GM12878 (cell line): ENCODE results near the gene HMGB4. TPM values are rescaled to one million over a fixed set of nuclear protein-coding genes. Genes with fewer than 3 reads are reported as not detected.

ENCODE experiments used
- ATAC-seq: fragments of 200-7000 bp; cut with Tn5 transposase; 3 replicates; pipeline ENCODE4 v1.9.1; 2020; ENCODE audit warnings: mild to moderate bottlenecking, moderate library complexity
- BruUV-seq: library from RNA; stranded (reverse); fragments of 400-500 nt; replicated peaks from 2 replicates; lab custom pipeline; 2021; lab: Mats Ljungman, UMichigan
- CTCF ChIA-PET: fragments of 300-600 bp; sonication (Branson Sonifier 250); formaldehyde crosslinking; extraction: SDS; loops from one replicate; lab custom pipeline; 2021; ENCODE audit warnings: inconsistent platforms; lab: Yijun Ruan, JAX
- POLR2A ChIA-PET: fragments of 350-600 bp; formaldehyde crosslinking; extraction: SDS; loops from one replicate; lab custom pipeline; 2021; ENCODE audit warnings: inconsistent platforms; lab: Charles Lee
- RAD21 ChIA-PET: fragments of 300-600 bp; sonication (Branson Sonifier 250); formaldehyde crosslinking; loops from one replicate; lab custom pipeline; 2023; ENCODE audit warnings: antibody characterized with exemption; ENCODE audit not compliant: unreplicated experiment; lab: Charles Lee
- SMC1A ChIA-PET: fragments of 300-600 bp; sonication (Branson Sonifier 250); formaldehyde crosslinking; loops from one replicate; lab custom pipeline; 2023; ENCODE audit not compliant: unreplicated experiment, uncharacterized antibody; lab: Charles Lee
- DNase-seq: peaks from one replicate; pipeline ENCODE4 v3.0.0-alpha.2; 2011; ENCODE audit warnings: low read depth, low spot score
- FAIRE-seq: peaks from 3 replicates; lab custom pipeline; 2011; peaks lifted over from hg19 to GRCh38; lab: Jason Lieb, UNC
- H2AFZ ChIP-seq: 2 replicates; pipeline ENCODE4 v1.6.0; 2011; ENCODE audit warnings: low read depth, low read length, control low read depth; ENCODE audit not compliant: control insufficient read depth
- H3K27ac ChIP-seq: 2 replicates; pipeline ENCODE4 v1.5.1; 2011; ENCODE audit warnings: control low read depth; ENCODE audit not compliant: control insufficient read depth, insufficient read depth
- H3K27me3 ChIP-seq, 2 experiments: replicated peaks in 1 of 2; 2 replicates each; pipeline versions ENCODE4 v1.6.0 to v1.6.1; 2011; ENCODE audit warnings: low read length in 1 of 2; ENCODE audit not compliant: control insufficient read depth in 2 of 2, insufficient read depth in 2 of 2
- H3K36me3 ChIP-seq, 2 experiments: 2 replicates each; pipeline ENCODE4 v1.5.1; 2011; ENCODE audit warnings: low read length in 1 of 2; ENCODE audit not compliant: control insufficient read depth in 2 of 2, insufficient read depth in 2 of 2
- H3K4me1 ChIP-seq: 2 replicates; pipeline ENCODE4 v1.6.1; 2011; ENCODE audit warnings: mild to moderate bottlenecking, low read length, moderate library complexity, mixed read lengths; ENCODE audit not compliant: control insufficient read depth, insufficient read depth
- H3K4me2 ChIP-seq: 2 replicates; pipeline ENCODE4 v1.6.0; 2011; ENCODE audit warnings: control low read depth; ENCODE audit not compliant: control insufficient read depth, insufficient read depth
- H3K4me3 ChIP-seq: fragments of 200-600 bp; sonication (generic); 2 replicates; pipeline ENCODE4 v1.5.1; 2016
- H3K79me2 ChIP-seq: 2 replicates; pipeline ENCODE4 v1.6.0; 2011; ENCODE audit warnings: low read length; ENCODE audit not compliant: control insufficient read depth, insufficient read depth
- H3K9ac ChIP-seq: 2 replicates; pipeline ENCODE4 v1.8.0; 2011; ENCODE audit warnings: low read length, control low read depth, mixed read lengths; ENCODE audit not compliant: control insufficient read depth, insufficient read depth
- H3K9me3 ChIP-seq: replicated peaks from 3 replicates; pipeline ENCODE4 v1.5.1; 2011; ENCODE audit warnings: mild to moderate bottlenecking, low read length; ENCODE audit not compliant: control insufficient read depth, insufficient read depth
- H4K20me1 ChIP-seq: 2 replicates; pipeline ENCODE4 v1.6.0; 2011; ENCODE audit not compliant: control insufficient read depth, insufficient read depth
- EP300 ChIP-seq, 2 experiments: fragments of 150-350 bp in 1 of 2; IDR thresholded peaks; 2 replicates each; pipeline ENCODE4 v1.6.1; 2011 to 2012; ENCODE audit warnings: low read depth in 2 of 2, low read length in 2 of 2, borderline replicate concordance in 1 of 2, improper control_type of control experiment in 1 of 2, inconsistent platforms in 1 of 2; ENCODE audit not compliant: control insufficient read depth in 1 of 2
- MTA3 ChIP-seq: IDR thresholded peaks from 2 replicates; pipeline ENCODE4 v1.6.1; 2012; ENCODE audit warnings: low read length, inconsistent platforms, borderline replicate concordance
- NFIC ChIP-seq: IDR thresholded peaks from 2 replicates; pipeline ENCODE4 v1.6.1; 2012; ENCODE audit warnings: low read depth, mild to moderate bottlenecking, inconsistent platforms, low read length, moderate library complexity
- NFYA ChIP-seq: IDR thresholded peaks from 2 replicates; pipeline ENCODE4 v1.6.1; 2011; ENCODE audit warnings: low read depth, mild to moderate bottlenecking, low read length, improper control_type of control experiment, borderline replicate concordance
- NRF1 ChIP-seq: conservative IDR thresholded peaks from 2 replicates; pipeline ENCODE4 v1.6.1; 2011; ENCODE audit warnings: mild to moderate bottlenecking, low read depth, low read length, improper control_type of control experiment
- PML ChIP-seq: IDR thresholded peaks from 2 replicates; pipeline ENCODE4 v1.6.1; 2012; ENCODE audit warnings: low read length, inconsistent platforms
- POU2F2 ChIP-seq: IDR thresholded peaks from 3 replicates; pipeline ENCODE4 v1.6.1; 2011; ENCODE audit warnings: low read depth, mild to moderate bottlenecking, low read length, borderline replicate concordance
- RELA ChIP-seq: fragments of 450-650 bp; IDR thresholded peaks from 2 replicates; pipeline ENCODE4 v1.8.0; 2014; ENCODE audit warnings: borderline replicate concordance; ENCODE audit not compliant: partially characterized antibody
- RFX5 ChIP-seq: IDR thresholded peaks from 2 replicates; pipeline ENCODE4 v1.6.1; 2011; ENCODE audit warnings: low read depth, low read length, improper control_type of control experiment
- SREBF1 ChIP-seq: IDR thresholded peaks from 2 replicates; pipeline ENCODE4 v1.6.1; 2012; ENCODE audit warnings: mild to moderate bottlenecking, low read length
- TCF3 ChIP-seq: IDR thresholded peaks from 2 replicates; pipeline ENCODE4 v1.6.1; 2012; ENCODE audit warnings: low read depth, mild to moderate bottlenecking, low read length, borderline replicate concordance; ENCODE audit not compliant: insufficient read depth
- WGBS: methylation state at CpG from one replicate; pipeline ENCODE4 v1.1.6; 2016; ENCODE audit warnings: low lambda C conversion rate; ENCODE audit not compliant: insufficient replicate concordance, insufficient coverage; ENCODE audit errors: missing lambda C conversion rate; 5-methylcytosine and 5-hydroxymethylcytosine counted together
- in situ Hi-C: fragments of 300-500 bp; cut with MboI; formaldehyde crosslinking; loops from 9 replicates; pipeline ENCODE4 v1.14.3; 2018; ENCODE audit warnings: mixed read lengths
- intact Hi-C: fragments of 100-400 bp; cut with micrococcal nuclease; formaldehyde crosslinking; loops from one replicate; pipeline ENCODE4 v1.14.2; 2022; ENCODE audit not compliant: unreplicated experiment
- polyA plus RNA-seq, 11 experiments: library from polyadenylated mRNA; depleted of rRNA in 4 of 11; unstranded in 6 of 11; stranded (reverse) in 5 of 11; fragments of >200 nt; fragmentation: Nextera tagmentation in 4 of 11; fragmentation: Illumina TruSeq in 1 of 11; extraction: Ambion mirVana in 4 of 11; extraction: Trizol in 1 of 11; gene quantifications; 1 replicate in 1 of 11; 2 replicates in 10 of 11; pipeline versions ENCODE4 v1.2.1 to v1.2.3, GENCODE V29; 2011 to 2016; ENCODE audit warnings: inconsistent platforms in 2 of 11, missing spikeins in 2 of 11, low read depth in 1 of 11
- total RNA-seq, 4 experiments: library from RNA; depleted of rRNA in 3 of 4; stranded (reverse); fragments of >200 nt in 3 of 4; fragmentation: Illumina TruSeq in 1 of 4; extraction: Trizol in 1 of 4; gene quantifications; 2 replicates each; pipeline versions ENCODE4 v1.2.1 to v1.2.3, GENCODE V29; 2013 to 2021
- TF ChIP-seq, protein P1 (sequence below): fragments of 450-650 bp; IDR thresholded peaks from 2 replicates; pipeline ENCODE4 v1.6.1; 2018; ENCODE audit warnings: borderline replicate concordance, mild to moderate bottlenecking; ENCODE audit not compliant: partially characterized antibody
- TF ChIP-seq, protein P2 (sequence below): fragments of 450-650 bp; formaldehyde crosslinking; IDR thresholded peaks from 2 replicates; pipeline ENCODE4 v1.4.0; 2020; ENCODE audit warnings: mild to moderate bottlenecking, moderate library complexity
- TF ChIP-seq, protein P3 (sequence below): fragments of 450-650 bp; IDR thresholded peaks from 2 replicates; pipeline ENCODE4 v1.6.1; 2014; ENCODE audit warnings: mild to moderate bottlenecking

HMGB4 gene
- total and polyA plus RNA-seq, 10 of the 15 experiments (the other 5 are each of a cell fraction or from before 2014, with no cell fraction given) = not detected

DNA sequence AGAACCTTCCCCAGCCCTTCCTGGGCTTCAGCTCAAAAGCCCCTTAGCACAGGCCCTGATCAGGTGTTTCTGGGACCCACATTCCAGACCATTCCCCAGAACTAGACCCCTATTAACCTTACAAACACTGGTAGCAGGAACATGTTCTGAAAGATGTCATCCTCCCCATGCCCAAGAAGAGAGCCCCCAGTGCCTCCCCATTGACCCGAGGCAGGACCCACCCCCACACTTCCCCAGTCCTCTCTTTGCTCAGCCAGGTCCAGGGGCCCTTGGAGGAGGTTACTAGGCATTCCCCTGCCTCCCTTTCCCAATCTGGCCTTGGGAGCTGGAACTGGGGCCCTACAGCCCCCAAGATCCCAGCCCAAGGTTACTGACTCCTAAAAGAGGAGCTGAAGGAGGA lies 38.9 kb upstream of the HMGB4 start:
- Histone ChIP-seq H3K27me3 (no peaks in the 10 kb centered on the region; a peak in 2 of 4 replicates), H3K4me1 (no peaks in the 10 kb centered on the region), H3K9ac (no peak overlapping the region), H3K36me3 (no peaks in the 10 kb centered on the region), H2AFZ (no peak overlapping the region), H3K9me3 (no peaks in the 10 kb centered on the region), H3K79me2 (no peaks in the 10 kb centered on the region), H3K27ac (no peak overlapping the region), H3K4me2 (no peak overlapping the region), H3K4me3 (no peak overlapping the region), H4K20me1 (no peaks in the 10 kb centered on the region)
- DNase-seq (no peak), FAIRE-seq (no peak), ATAC-seq (no peak)
- in situ Hi-C loops = no loop called here
- ChIA-PET CTCF (no interaction called here), POLR2A (no interaction called here), RAD21 (no interaction called here), SMC1A (no interaction called here)
- intact Hi-C loops = no loop called here
- WGBS = no CpG with 5 or more reads among the region's 1 CpG
- TF ChIP-seq PML (no peak), EP300 (IDR thresholded peaks at IDR 0.05; ENCODE audit: borderline replicate concordance in 1 of 2, control insufficient read depth in 1 of 2, low read depth in 2 of 2, low read length in 2 of 2) (no peak), POU2F2 (no peak), RELA (no peak), SREBF1 (no peak), NRF1 (no peak), MTA3 (no peak), RFX5 (no peak), NFIC (no peak), NFYA (no peak), TCF3 (no peak)
- TF ChIP-seq, protein P1, sequence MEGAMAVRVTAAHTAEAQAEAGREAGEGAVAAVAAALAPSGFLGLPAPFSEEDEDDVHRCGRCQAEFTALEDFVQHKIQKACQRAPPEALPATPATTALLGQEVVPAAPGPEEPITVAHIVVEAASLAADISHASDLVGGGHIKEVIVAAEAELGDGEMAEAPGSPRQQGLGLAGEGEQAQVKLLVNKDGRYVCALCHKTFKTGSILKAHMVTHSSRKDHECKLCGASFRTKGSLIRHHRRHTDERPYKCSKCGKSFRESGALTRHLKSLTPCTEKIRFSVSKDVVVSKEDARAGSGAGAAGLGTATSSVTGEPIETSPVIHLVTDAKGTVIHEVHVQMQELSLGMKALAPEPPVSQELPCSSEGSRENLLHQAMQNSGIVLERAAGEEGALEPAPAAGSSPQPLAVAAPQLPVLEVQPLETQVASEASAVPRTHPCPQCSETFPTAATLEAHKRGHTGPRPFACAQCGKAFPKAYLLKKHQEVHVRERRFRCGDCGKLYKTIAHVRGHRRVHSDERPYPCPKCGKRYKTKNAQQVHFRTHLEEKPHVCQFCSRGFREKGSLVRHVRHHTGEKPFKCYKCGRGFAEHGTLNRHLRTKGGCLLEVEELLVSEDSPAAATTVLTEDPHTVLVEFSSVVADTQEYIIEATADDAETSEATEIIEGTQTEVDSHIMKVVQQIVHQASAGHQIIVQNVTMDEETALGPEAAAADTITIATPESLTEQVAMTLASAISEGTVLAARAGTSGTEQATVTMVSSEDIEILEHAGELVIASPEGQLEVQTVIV = no peak
- TF ChIP-seq, protein P2, sequence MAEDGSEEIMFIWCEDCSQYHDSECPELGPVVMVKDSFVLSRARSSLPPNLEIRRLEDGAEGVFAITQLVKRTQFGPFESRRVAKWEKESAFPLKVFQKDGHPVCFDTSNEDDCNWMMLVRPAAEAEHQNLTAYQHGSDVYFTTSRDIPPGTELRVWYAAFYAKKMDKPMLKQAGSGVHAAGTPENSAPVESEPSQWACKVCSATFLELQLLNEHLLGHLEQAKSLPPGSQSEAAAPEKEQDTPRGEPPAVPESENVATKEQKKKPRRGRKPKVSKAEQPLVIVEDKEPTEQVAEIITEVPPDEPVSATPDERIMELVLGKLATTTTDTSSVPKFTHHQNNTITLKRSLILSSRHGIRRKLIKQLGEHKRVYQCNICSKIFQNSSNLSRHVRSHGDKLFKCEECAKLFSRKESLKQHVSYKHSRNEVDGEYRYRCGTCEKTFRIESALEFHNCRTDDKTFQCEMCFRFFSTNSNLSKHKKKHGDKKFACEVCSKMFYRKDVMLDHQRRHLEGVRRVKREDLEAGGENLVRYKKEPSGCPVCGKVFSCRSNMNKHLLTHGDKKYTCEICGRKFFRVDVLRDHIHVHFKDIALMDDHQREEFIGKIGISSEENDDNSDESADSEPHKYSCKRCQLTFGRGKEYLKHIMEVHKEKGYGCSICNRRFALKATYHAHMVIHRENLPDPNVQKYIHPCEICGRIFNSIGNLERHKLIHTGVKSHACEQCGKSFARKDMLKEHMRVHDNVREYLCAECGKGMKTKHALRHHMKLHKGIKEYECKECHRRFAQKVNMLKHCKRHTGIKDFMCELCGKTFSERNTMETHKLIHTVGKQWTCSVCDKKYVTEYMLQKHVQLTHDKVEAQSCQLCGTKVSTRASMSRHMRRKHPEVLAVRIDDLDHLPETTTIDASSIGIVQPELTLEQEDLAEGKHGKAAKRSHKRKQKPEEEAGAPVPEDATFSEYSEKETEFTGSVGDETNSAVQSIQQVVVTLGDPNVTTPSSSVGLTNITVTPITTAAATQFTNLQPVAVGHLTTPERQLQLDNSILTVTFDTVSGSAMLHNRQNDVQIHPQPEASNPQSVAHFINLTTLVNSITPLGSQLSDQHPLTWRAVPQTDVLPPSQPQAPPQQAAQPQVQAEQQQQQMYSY (CRISPR knock-in tag) = no peak
- TF ChIP-seq, protein P3, sequence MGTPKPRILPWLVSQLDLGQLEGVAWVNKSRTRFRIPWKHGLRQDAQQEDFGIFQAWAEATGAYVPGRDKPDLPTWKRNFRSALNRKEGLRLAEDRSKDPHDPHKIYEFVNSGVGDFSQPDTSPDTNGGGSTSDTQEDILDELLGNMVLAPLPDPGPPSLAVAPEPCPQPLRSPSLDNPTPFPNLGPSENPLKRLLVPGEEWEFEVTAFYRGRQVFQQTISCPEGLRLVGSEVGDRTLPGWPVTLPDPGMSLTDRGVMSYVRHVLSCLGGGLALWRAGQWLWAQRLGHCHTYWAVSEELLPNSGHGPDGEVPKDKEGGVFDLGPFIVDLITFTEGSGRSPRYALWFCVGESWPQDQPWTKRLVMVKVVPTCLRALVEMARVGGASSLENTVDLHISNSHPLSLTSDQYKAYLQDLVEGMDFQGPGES = no peak
- BruUV-seq = no TSS peak
